ENCODE data around the gene TSBP1. TPM values are rescaled to one million over a fixed set of nuclear protein-coding genes. Genes with fewer than 3 reads are reported as not detected.
A peak's percentile ranks its signal among the peaks of the same experiment; 100 is the strongest.
"Not testable (repeated sequence)": the region's sequence is repeated elsewhere in the genome, so short reads cannot be mapped to it uniquely, and the experiment has no call there.

The TSBP1 gene
- total RNA-seq, 1 experiment from 2014 or later = not detected

GRCh38 chr6:32291543-32291942 is 80.2 kb downstream of the TSBP1 start:
- no peak for DNase-seq (ENCODE audit: low read depth)

GRCh38 chr6:32290886-32291450 is 80.7 kb downstream of the TSBP1 start:
- no peak for DNase-seq (ENCODE audit: low read depth)

DNA sequence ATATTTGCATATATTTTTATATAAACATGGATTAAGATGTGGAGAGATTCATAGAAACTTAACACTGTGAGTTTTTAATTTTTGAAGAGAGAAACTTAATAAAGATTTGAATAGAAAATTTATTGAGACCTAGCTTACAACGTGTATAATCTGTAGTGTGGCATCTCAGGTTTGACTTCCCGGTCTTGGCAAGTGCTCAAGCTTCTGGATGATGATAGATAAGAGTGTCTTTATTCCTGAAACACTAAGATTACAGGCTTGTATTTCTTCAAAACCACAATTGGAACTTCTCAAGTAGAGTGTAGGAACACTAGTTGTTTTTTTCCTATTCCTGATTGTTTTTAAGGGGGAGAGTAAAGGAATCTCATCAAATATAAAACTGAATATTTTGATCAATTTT is 83.3 kb downstream of the TSBP1 start:
- DNase-seq (ENCODE audit: low read depth) = no peak

DNA sequence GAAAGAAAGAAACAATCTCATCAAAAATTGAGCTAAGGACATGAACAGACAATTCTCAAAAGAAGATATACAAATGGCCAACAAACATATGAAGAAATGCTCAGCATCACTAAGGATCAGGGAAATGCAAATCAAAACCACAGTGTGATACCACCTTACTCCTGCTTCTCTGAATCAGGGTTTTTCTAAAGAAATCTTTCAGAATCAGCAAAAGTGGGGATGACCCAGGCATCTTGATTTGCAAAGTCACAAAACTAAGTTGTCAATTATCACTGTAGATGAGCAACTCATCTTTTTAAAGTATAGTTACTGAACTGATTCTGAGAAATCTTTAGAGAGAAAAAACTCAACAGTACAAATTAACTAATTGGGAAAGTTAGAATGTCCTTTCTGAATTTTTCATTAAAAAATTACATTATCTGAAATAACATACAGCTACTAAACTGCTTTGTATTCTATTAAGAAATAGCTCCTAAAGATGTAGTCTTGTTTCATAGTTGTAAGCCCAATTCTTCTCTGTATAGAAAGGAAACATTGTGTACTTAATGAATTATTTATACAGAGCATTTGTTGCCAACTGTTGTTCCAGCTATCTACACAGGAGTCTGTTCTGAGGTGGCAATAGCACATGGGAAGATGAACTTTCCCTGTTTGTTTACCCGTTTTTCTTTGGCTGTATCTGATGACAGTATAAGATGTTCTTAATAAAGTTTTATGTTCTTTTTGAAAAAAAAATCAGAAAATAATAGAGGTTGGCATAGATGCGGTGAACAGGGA is 97.7 kb downstream of the TSBP1 start:
- DNase-seq (ENCODE audit: low read depth) = not testable (repeated sequence)

GRCh38 chr6:32271429-32271828 is 100.3 kb downstream of the TSBP1 start:
- no peak for DNase-seq (ENCODE audit: low read depth)

GRCh38 chr6:32268459-32268858 is 103.2 kb downstream of the TSBP1 start:
- not testable (repeated sequence) for DNase-seq (ENCODE audit: low read depth)

GRCh38 chr6:32267035-32267434 is 104.7 kb downstream of the TSBP1 start:
- DNase-seq (ENCODE audit: low read depth) = no peak

DNA sequence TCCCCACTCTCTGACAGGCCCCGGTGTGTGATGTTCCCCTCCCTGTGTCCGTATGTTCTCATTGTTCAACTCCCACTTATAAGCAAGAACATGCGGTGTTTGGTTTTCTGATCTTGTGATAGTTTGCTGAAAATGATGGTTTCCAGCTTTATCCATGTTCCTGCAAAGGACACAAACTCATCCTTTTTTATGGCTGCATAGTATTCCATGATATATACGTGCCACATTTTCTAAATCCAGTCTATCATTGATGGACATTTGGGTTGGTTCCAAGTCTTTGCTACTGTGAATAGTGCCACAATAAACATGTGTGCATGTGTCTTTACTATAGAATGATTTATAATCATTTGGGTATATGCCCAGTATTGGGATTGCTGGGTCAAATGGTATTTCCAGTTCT is 114.4 kb downstream of the TSBP1 start:
- DNase-seq (ENCODE audit: low read depth) = not testable (repeated sequence)

GRCh38 chr6:32255199-32256153 is 116.2 kb downstream of the TSBP1 start:
- peak; percentile 89 for DNase-seq (ENCODE audit: low read depth)

DNA sequence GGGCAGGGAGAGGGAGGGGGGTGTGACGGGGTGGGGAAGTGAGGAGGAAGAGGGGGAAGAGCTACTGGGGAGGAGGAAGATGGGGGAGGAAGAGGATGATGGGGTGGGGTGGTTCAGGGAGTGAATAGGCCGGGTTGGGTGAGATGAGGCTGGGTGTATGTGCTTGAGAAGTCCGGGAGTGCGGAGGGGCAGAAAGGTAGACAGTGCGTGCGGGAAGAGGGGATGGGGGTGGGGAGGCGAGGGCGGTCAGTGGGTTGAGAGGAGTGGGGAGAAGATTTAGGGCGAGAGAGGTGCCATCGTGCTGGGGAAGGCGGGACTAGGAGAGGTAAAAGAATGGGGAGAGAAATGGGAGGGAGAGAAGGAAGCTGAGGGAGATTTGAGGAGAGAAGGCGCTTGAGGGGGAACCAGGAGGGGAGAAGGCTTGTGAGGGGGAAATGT is 116.9 kb downstream of the TSBP1 start:
- DNase-seq (ENCODE audit: low read depth) = no peak

DNA sequence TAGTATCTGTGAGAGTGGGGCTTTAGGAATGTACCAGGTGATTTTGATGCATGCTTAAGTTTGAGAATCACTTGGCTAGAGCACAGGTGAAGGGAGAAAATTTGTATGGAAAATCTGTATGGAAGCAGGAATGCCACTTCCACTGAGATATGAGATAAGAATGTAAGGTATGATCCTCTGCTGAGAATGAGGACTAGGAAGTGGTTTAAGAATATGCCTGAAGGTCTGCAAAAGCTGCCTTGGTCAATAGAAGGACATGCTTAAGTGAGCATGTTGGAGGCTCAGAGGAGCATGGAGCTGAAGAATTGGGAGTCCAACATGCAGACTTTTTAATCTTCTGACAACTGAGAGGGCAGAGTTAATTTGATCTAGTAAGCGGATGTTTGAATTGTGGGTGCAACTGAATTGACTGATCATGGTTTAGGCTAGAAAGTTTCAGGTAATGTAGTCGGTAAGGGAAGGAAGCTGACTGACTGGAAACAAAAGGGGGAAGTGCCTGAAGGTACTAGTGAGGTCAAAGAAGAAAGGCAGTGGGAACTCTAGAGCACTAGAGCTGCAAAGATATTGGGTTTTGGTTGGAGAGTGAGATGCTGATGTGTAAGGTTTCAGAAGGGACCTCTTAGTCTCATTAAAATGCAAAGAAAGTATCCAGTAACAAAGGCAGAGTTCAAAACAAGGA is 119.2 kb downstream of the TSBP1 start:
- DNase-seq (ENCODE audit: low read depth) = no peak

GRCh38 chr6:32249262-32249661 is 122.4 kb downstream of the TSBP1 start:
- no peak for DNase-seq (ENCODE audit: low read depth)

DNA sequence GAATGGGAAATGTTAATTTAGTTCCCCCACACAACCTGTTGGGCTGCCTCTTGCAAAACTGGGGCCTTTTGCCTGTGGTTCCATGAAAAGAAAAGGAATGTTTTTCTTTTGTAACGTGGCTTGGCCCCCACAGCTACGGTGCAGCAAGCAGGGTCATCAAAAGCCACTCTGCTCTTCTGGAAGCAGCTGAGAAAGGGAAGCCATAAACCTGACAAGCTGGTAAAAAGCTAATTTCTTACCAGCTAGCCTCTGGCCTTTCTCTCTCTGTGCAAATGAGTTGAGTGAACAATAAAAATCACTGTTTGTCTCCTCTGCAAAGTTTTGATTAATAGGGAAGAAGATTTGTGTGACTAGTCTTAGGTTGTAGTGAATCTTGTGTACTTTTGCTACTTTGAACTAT is 124.3 kb downstream of the TSBP1 start:
- no peak for DNase-seq (ENCODE audit: low read depth)

GRCh38 chr6:32244946-32245398 is 126.7 kb downstream of the TSBP1 start:
- peak; percentile 56 for DNase-seq (ENCODE audit: low read depth)

GRCh38 chr6:32244270-32244669 is 127.4 kb downstream of the TSBP1 start:
- no peak for DNase-seq (ENCODE audit: low read depth)

Small RNA genes within 50 kb of the gene (small RNA-seq; reads per million reads assigned to genes)
- not detected for gene RNU6-603P

Other genes starting within 250 kb of the TSBP1 start
- gene ATF6B, start 243.7 kb downstream of the TSBP1 start, total RNA-seq (2014; rRNA removed; shearing (Covaris generic)) = 19.5 and 22.6 TPM in 2 replicates
- gene FKBPL, start 241.6 kb downstream of the TSBP1 start, total RNA-seq (2014; rRNA removed; shearing (Covaris generic)) = 10.4 and 10.5 TPM in 2 replicates
- gene PRRT1, start 220.0 kb downstream of the TSBP1 start, total RNA-seq (2014; rRNA removed; shearing (Covaris generic)) = 0.37 TPM in 1 of 2 replicates, not detected in the other
- gene PPT2, start 217.8 kb downstream of the TSBP1 start, total RNA-seq (2014; rRNA removed; shearing (Covaris generic)) = 20.4 and 90.2 TPM in 2 replicates
- 1.4 and 2.2 TPM in 2 replicates for gene EGFL8, start 207.3 kb downstream of the TSBP1 start, total RNA-seq (2014; rRNA removed; shearing (Covaris generic))
- gene AGPAT1, start 195.8 kb downstream of the TSBP1 start, total RNA-seq (2014; rRNA removed; shearing (Covaris generic)) = 55.3 and 89.2 TPM in 2 replicates
- gene RNF5, start 193.5 kb downstream of the TSBP1 start, total RNA-seq (2014; rRNA removed; shearing (Covaris generic)) = 44.9 and 56.0 TPM in 2 replicates
- gene AGER, start 187.7 kb downstream of the TSBP1 start, total RNA-seq (2014; rRNA removed; shearing (Covaris generic)) = 1.3 TPM in 1 of 2 replicates, not detected in the other
- gene PBX2, start 181.7 kb downstream of the TSBP1 start, total RNA-seq (2014; rRNA removed; shearing (Covaris generic)) = 28.9 and 31.4 TPM in 2 replicates
- 59.9 and 80.6 TPM in 2 replicates for gene GPSM3, start 179.3 kb downstream of the TSBP1 start, total RNA-seq (2014; rRNA removed; shearing (Covaris generic))
- 1.1 and 2.7 TPM in 2 replicates for gene NOTCH4, start 147.8 kb downstream of the TSBP1 start, total RNA-seq (2014; rRNA removed; shearing (Covaris generic))
- gene BTNL2, start 35.3 kb upstream of the TSBP1 start, total RNA-seq (2014; rRNA removed; shearing (Covaris generic)) = not detected in 2 replicates
- gene HLA-DRA, start 68.0 kb upstream of the TSBP1 start, total RNA-seq (2014; rRNA removed; shearing (Covaris generic)) = 0.33 and 0.61 TPM in 2 replicates
- not detected in 2 replicates for gene HLA-DRB5, start 158.4 kb upstream of the TSBP1 start, total RNA-seq (2014; rRNA removed; shearing (Covaris generic))
- gene HLA-DRB1, start 217.9 kb upstream of the TSBP1 start, total RNA-seq (2014; rRNA removed; shearing (Covaris generic)) = not detected in 2 replicates

Measured in HT1080 (cell line).